DMS 273 (cell line): ENCODE measurements around the gene XPNPEP1.

Experiments used
- DNase-seq: peaks from one replicate; lab custom pipeline; 2025; ENCODE audit not compliant: unreplicated experiment; lab: John Stamatoyannopoulos, UW

Gene XPNPEP1

GRCh38 chr10:109895095-109895818 is 28.1 kb downstream of the XPNPEP1 start:
- peak; percentile 48 for DNase-seq

GRCh38 chr10:109894516-109894915 is 28.8 kb downstream of the XPNPEP1 start:
- DNase-seq = peak; percentile 76

- no peak for DNase-seq
Observed at GRCh38 chr10:109893386-109893785, 29.9 kb downstream of the XPNPEP1 start.

- DNase-seq = no peak
Observed at GRCh38 chr10:109892931-109893330, 30.4 kb downstream of the XPNPEP1 start.

DNA sequence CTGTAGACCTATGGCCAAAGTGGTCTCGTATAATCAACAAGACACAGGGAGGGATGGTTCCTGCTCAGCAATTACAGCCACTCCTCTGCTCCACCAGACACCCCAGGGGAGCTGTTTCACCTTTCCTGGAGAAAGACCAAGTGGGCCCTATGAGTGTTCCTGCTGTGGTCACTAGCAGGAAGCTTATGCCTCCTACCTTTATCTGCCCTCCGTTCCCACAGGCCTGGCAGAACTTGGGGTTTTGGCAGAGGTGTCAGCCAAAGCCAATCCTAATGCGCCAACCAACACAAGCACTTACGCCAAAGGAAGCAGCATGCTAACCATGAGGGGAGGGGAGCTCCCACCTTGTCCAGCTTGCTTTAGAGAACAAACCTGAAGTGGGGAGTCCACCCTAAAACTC is 31.2 kb downstream of the XPNPEP1 start:
- DNase-seq = no peak

DNA sequence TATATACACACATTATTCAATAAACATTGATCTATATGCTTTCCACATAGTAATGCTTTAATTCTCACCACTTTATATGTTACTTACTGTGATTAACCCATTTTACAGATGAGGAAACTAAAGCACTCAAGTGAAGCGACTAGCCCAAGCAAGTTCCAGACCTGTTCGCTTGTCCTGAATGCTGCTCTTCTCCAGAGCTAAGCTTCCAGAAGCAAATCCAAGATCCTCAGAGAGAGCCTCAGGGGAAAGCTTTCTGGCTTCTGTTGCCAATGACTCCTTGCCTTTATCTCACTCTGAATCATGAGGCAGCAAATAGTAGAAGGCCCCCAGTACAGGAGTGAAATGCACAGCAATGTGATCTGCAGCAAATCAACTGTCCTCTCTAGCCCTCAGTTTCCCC is 32.2 kb downstream of the XPNPEP1 start:
- no peak for DNase-seq

DNA sequence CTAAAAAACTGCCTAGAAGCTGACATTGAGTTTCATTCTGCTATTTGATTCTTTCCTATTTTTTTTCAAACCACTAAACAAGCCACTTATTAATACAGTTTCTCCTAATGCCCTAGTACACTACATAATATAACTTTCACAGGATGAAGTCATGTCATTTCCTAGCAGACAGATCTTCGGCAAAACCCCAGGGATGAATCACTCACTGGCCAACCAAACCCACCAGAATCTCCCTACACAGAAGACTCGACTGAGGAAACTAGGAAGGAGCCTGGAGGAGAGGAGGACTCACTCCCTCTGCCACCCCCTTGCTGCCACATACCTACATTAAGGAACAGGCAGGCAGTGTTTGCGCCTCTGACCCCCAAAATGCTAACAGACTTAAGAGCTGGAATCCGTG is 33.4 kb downstream of the XPNPEP1 start:
- no peak for DNase-seq

DNA sequence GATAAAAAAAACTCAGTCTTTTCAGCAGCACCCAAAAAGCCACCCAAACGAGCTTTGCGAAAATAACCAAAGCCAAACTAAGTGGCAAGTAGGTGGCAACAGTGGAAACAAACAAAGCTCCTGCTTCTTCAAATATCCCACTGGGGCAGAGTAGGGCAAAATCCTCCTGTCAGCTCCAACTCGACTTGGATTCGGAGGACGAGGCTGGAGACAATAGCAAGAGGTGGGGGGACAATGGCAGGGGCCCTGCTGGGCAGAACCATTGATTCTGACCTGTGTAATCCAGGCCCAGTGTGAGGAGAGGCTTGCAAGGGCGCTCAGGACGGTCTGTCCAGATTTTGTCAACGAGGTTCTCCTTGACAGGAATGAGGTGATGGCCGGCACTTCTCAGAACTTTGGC is 35.5 kb downstream of the XPNPEP1 start:
- no peak for DNase-seq

- DNase-seq = no peak
Observed at GRCh38 chr10:109887243-109887642, 36.1 kb downstream of the XPNPEP1 start.

- DNase-seq = no peak
Observed at GRCh38 chr10:109886781-109887140, 36.5 kb downstream of the XPNPEP1 start.

- no peak for DNase-seq
Observed at GRCh38 chr10:109886037-109886780, 37.1 kb downstream of the XPNPEP1 start.

DNA sequence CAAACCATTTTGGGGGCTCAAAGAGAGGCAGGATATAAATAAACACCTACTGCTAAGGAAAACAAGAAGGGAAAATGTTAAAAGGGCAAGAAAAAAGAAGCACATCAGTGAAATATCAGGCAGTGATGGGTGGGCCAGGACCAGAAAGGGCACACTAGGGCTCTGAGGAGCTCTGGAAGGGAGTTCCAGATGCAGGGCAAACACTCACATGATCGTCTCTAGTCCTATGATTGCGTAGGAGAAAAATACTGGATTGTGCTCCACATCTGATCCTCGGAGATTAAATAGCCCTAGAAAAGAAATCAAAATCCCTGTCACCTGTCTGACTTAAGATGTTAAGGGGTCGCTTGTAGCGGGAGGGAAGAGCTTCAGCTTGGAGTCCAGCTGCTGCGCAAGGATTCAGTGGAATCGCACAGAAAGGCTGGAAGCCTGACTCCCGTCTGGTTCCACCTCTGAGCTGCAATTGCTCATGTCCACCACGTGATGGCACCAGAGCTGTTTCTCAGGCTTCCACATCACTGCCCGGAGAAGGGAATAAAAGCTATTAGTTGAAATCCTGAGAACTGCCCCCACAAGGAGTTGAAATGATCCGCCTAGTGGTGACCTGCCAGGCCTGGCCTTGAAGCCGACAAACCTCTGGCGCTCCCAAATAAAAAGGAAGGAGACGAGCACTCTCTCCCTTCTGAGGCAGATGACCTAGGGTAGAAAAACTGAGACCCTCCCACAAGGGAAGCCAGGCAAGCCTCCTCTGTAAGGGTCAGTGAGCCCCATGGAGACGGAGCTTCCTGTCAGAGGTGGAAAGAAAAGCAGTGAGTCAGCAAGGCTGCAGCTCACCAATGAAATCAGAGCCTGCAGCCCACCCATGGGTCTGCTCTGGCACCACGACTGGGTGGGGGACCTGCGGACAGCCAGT is 39.2 kb downstream of the XPNPEP1 start:
- DNase-seq = peak; percentile 91

- no peak for DNase-seq
Observed at GRCh38 chr10:109882251-109883057, 40.9 kb downstream of the XPNPEP1 start.

DNA sequence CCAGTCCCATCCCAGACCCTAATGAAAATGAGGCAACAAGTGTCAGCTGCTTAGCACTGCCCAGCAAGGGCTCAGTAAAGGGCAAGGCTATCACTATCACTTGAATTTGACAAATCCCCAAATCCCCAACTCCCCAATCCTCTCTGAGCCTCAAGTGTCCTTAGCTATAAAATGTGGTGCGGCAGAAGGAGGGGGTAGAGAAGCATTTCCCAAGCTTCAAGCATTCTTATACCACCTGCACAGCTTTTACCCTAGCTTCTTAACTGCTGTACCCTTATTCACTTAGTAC is 41.6 kb downstream of the XPNPEP1 start:
- no peak for DNase-seq

GRCh38 chr10:109880886-109881768 is 42.2 kb downstream of the XPNPEP1 start:
- DNase-seq = no peak

DNA sequence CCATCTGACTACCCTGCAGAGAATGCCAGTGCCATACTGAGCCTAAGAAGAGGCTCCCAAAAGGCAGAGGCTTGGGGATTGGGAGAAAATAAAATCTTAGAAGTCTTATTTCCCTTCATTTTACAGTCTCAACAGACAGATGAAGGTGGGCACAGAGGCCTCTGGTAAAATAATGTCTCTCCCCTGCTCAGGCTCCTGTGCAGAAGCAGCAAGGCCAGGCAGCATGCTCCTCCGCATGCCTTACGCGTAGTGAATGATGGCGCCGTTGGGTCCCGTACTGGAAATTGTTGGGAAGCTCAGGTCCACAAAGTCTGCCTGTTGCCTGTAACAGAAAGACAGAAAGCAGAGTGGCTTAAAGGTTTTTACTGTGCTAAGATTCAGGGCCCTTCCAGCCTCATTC is 45.8 kb downstream of the XPNPEP1 start:
- DNase-seq = no peak

GRCh38 chr10:109875828-109876821 is 47.2 kb downstream of the XPNPEP1 start:
- DNase-seq = no peak

GRCh38 chr10:109875151-109875568 is 48.2 kb downstream of the XPNPEP1 start:
- no peak for DNase-seq

DNA sequence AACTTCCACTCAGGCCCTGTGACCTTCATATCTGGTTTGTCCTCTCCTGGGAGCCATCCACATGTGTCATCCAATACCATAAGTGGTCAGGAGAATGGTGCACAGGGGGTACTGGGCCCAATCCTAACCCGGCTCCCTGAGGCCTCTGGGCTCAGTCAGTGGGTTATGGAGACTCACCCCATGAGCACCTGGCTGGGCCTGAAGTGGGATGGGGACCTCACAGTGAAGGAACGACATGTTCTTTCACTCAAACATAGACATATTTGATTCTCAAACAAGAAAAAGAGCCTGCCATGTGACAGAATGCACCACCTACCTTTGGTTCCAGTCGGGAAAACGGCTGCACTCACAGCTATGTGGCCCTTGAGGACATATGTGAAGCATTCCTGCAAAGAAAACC is 51.8 kb downstream of the XPNPEP1 start:
- no peak for DNase-seq
